K562 (cell line): ENCODE measurements around the gene SLC7A9.

Source experiments
- TBL1XR1 ChIP-seq, 2 experiments: IDR thresholded peaks; 2 replicates each; pipeline ENCODE4 v1.6.1; 2012; ENCODE audit warnings: improper control_type of control experiment in 2 of 2, low read length in 2 of 2, mild to moderate bottlenecking in 1 of 2
- ZNF121 ChIP-seq: sonication (generic); formaldehyde crosslinking; conservative IDR thresholded peaks from 2 replicates; pipeline ENCODE4 v1.8.0; 2022; ENCODE audit warnings: missing genetic modification reagents
- TF ChIP-seq, protein P1 (sequence below): sonication (generic); formaldehyde crosslinking; IDR thresholded peaks from 2 replicates; pipeline ENCODE4 v1.8.1; 2022; ENCODE audit warnings: missing genetic modification reagents

GRCh38 chr19:32911467-32911866 lies 41.9 kb upstream of the SLC7A9 start:
- TF ChIP-seq ZNF121 (no peak), TBL1XR1 (IDR thresholded peaks at IDR 0.05; ENCODE audit: low read length in 2 of 2) (no peak)
- TF ChIP-seq, protein P1, sequence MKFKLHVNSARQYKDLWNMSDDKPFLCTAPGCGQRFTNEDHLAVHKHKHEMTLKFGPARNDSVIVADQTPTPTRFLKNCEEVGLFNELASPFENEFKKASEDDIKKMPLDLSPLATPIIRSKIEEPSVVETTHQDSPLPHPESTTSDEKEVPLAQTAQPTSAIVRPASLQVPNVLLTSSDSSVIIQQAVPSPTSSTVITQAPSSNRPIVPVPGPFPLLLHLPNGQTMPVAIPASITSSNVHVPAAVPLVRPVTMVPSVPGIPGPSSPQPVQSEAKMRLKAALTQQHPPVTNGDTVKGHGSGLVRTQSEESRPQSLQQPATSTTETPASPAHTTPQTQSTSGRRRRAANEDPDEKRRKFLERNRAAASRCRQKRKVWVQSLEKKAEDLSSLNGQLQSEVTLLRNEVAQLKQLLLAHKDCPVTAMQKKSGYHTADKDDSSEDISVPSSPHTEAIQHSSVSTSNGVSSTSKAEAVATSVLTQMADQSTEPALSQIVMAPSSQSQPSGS (CRISPR knock-in tag), result no peak
